Gastrocnemius medialis (tissue), 4 donors: ENCODE measurements around the gene RFC5. TPM values are rescaled to one million over a fixed set of nuclear protein-coding genes. Genes with fewer than 3 reads are reported as not detected.

Source experiments
- ATAC-seq, 2 donors: fragments of 150-250 bp; one replicate each; pipeline ENCODE4 v1.9.1; 2016
- DNase-seq, 2 donors: peaks; one replicate each; pipeline ENCODE4 v3.0.0-alpha.2; 2019
- H3K27ac ChIP-seq, 4 donors: fragments of 200-600 bp; sonication (generic); 1 replicate in 1 of 4; 2 replicates in 3 of 4; pipeline ENCODE4 v1.5.1; 2016 to 2018; ENCODE audit warnings: mild to moderate bottlenecking in 2 of 4, moderate library complexity in 1 of 4
- H3K27me3 ChIP-seq, 3 donors: fragments of 200-600 bp; sonication (generic) in 2 of 3; 1 replicate in 1 of 3; 2 replicates in 2 of 3; pipeline versions ENCODE4 v1.5.1 to v1.6.0; 2016 to 2019; ENCODE audit warnings: mild to moderate bottlenecking in 1 of 3, moderate library complexity in 1 of 3
- H3K36me3 ChIP-seq, 2 donors: fragments of 200-600 bp; sonication (generic) in 1 of 2; one replicate each; pipeline ENCODE4 v1.5.1; 2017 to 2018
- H3K4me1 ChIP-seq, 2 donors: fragments of 200-600 bp; sonication (generic) in 1 of 2; one replicate each; pipeline ENCODE4 v1.5.1; 2016 to 2017; ENCODE audit warnings: mild to moderate bottlenecking in 2 of 2
- H3K4me3 ChIP-seq, 4 donors: fragments of 200-600 bp; sonication (generic) in 3 of 4; 1 replicate in 1 of 4; 2 replicates in 3 of 4; pipeline ENCODE4 v1.5.1; 2016 to 2019; ENCODE audit warnings: mild to moderate bottlenecking in 2 of 4
- H3K9me3 ChIP-seq, 3 donors: fragments of 200-600 bp; sonication (generic) in 2 of 3; 1 replicate in 1 of 3; 2 replicates in 2 of 3; pipeline ENCODE4 v1.5.1; 2016 to 2019
- POLR2A ChIP-seq, 2 donors: fragments of 450-650 bp; IDR thresholded peaks; one replicate each; pipeline ENCODE4 v1.6.1; 2017; ENCODE audit warnings: antibody characterized with exemption in 2 of 2, mild to moderate bottlenecking in 2 of 2, moderate library complexity in 2 of 2
- in situ Hi-C, 4 donors: fragments of 200-750 bp; cut with MboI; loops; one replicate each; pipeline versions ENCODE4 v1.15.0 to v1.8.0; 2017; ENCODE audit warnings: low sequenced_read_pairs in 4 of 4
- intact Hi-C: fragments of 100-400 bp; cut with DNase I; formaldehyde crosslinking; loops from one replicate; pipeline ENCODE4 v1.15.1; 2023; ENCODE audit warnings: low total_unique reads
- total RNA-seq, 4 donors: library from RNA; depleted of rRNA; stranded (reverse); fragments of >200 nt; gene quantifications; one replicate each; pipeline versions ENCODE4 v1.1.0 to v1.2.3, GENCODE V29; 2016
- TF ChIP-seq, protein P1 (sequence below), 5 experiments: fragments of 450-650 bp in 3 of 5; fragments of 200-600 bp in 2 of 5; sonication (generic) in 2 of 5; IDR thresholded peaks in 4 of 5; conservative IDR thresholded peaks in 1 of 5; 1 replicate in 4 of 5; 2 replicates in 1 of 5; pipeline ENCODE4 v1.5.1; 2016 to 2019; ENCODE audit warnings: antibody characterized with exemption in 5 of 5, mild to moderate bottlenecking in 3 of 5, moderate library complexity in 3 of 5

Gene RFC5
- total RNA-seq, 4 donors from 2014 or later, result 3.5 to 9.9 (median 5.4) TPM

- no peaks in the 10 kb centered on the region for H3K36me3 ChIP-seq
- ATAC-seq, result no peak
- H3K4me1 ChIP-seq, result no peaks in the 10 kb centered on the region
- H3K9me3 ChIP-seq, result no peaks in the 10 kb centered on the region
- no peak overlapping the region for H3K4me3 ChIP-seq
- H3K27ac ChIP-seq, result no peak overlapping the region
- TF ChIP-seq, protein P1, sequence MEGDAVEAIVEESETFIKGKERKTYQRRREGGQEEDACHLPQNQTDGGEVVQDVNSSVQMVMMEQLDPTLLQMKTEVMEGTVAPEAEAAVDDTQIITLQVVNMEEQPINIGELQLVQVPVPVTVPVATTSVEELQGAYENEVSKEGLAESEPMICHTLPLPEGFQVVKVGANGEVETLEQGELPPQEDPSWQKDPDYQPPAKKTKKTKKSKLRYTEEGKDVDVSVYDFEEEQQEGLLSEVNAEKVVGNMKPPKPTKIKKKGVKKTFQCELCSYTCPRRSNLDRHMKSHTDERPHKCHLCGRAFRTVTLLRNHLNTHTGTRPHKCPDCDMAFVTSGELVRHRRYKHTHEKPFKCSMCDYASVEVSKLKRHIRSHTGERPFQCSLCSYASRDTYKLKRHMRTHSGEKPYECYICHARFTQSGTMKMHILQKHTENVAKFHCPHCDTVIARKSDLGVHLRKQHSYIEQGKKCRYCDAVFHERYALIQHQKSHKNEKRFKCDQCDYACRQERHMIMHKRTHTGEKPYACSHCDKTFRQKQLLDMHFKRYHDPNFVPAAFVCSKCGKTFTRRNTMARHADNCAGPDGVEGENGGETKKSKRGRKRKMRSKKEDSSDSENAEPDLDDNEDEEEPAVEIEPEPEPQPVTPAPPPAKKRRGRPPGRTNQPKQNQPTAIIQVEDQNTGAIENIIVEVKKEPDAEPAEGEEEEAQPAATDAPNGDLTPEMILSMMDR (IDR thresholded peaks at IDR 0.05 in 4 of 5, conservative IDR thresholded peaks at IDR 0.05 in 1 of 5), result no peak
- no peak for TF ChIP-seq POLR2A (IDR thresholded peaks at IDR 0.05)
- H3K27me3 ChIP-seq, result no peaks in the 10 kb centered on the region
- intact Hi-C loops (no loop called here), in situ Hi-C loops (no loop called here)
- DNase-seq, result no peak
Observed at GRCh38 chr12:117977373-117977772, 39.1 kb upstream of the RFC5 start.

DNA sequence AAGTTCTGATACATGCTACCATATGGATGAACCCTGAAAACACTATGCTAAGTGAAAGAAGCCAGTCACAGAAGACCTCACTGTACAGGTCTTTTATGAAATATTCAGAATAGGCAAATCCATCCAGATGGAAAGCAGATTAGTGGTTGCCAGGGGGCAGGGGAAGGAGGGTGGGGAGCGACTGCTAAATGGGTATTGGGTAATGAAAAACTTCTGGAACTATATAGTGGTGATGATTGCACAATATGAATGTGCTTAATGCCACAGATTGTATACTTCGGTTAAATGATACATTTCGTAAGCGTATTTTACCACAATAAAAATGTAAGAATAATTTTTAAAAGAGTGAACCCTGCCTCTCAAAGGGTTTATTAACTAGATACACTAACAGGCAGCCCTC, 35.9 kb upstream of the RFC5 start:
- in situ Hi-C loops (no loop called here), intact Hi-C loops (no loop called here)
- ATAC-seq (no peak), DNase-seq (no peak)
- TF ChIP-seq POLR2A (IDR thresholded peaks at IDR 0.05), result no peak
- TF ChIP-seq, protein P1 (IDR thresholded peaks at IDR 0.05 in 4 of 5, conservative IDR thresholded peaks at IDR 0.05 in 1 of 5), result no peak
- no peak overlapping the region for H3K27ac ChIP-seq
- H3K27me3 ChIP-seq, result no peaks in the 10 kb centered on the region
- H3K36me3 ChIP-seq, result no peaks in the 10 kb centered on the region
- no peaks in the 10 kb centered on the region for H3K9me3 ChIP-seq
- H3K4me1 ChIP-seq, result no peaks in the 10 kb centered on the region
- no peak overlapping the region for H3K4me3 ChIP-seq

- no peak overlapping the region for H3K27ac ChIP-seq
- DNase-seq (no peak), ATAC-seq (no peak)
- no peaks in the 10 kb centered on the region for H3K9me3 ChIP-seq
- in situ Hi-C loops, result no loop called here
- H3K36me3 ChIP-seq, result no peaks in the 10 kb centered on the region
- TF ChIP-seq, protein P1 (IDR thresholded peaks at IDR 0.05 in 4 of 5, conservative IDR thresholded peaks at IDR 0.05 in 1 of 5), result no peak
- TF ChIP-seq POLR2A (IDR thresholded peaks at IDR 0.05), result no peak
- no peaks in the 10 kb centered on the region for H3K27me3 ChIP-seq
- no peak overlapping the region for H3K4me3 ChIP-seq
- no peaks in the 10 kb centered on the region for H3K4me1 ChIP-seq
- intact Hi-C loops, result no loop called here
Observed at GRCh38 chr12:117981267-117981666, 35.2 kb upstream of the RFC5 start.

GRCh38 chr12:117985182-117985581, 31.3 kb upstream of the RFC5 start:
- Histone ChIP-seq H3K27ac (no peak overlapping the region), H3K9me3 (no peaks in the 10 kb centered on the region), H3K27me3 (no peaks in the 10 kb centered on the region), H3K36me3 (no peaks in the 10 kb centered on the region), H3K4me1 (no peaks in the 10 kb centered on the region), H3K4me3 (no peak overlapping the region)
- in situ Hi-C loops, result no loop called here
- no peak for ATAC-seq
- intact Hi-C loops, result no loop called here
- TF ChIP-seq, protein P1 (IDR thresholded peaks at IDR 0.05 in 4 of 5, conservative IDR thresholded peaks at IDR 0.05 in 1 of 5), result no peak
- no peak for TF ChIP-seq POLR2A (IDR thresholded peaks at IDR 0.05)
- no peak for DNase-seq
